ENCODE results near the gene PIP5K1B.

The PIP5K1B gene

GRCh38 chr9:68876273-68876672 lies 171.2 kb downstream of the PIP5K1B start:
- no peak for TF ChIP-seq CTCF (IDR thresholded peaks at IDR 0.05; ENCODE audit: control insufficient read depth, insufficient read depth, low read depth, low read length, missing control alignments)
- H3K4me3 ChIP-seq (ENCODE audit: control insufficient read depth, low read depth, low read length): no peak overlapping the region
- DNase-seq (ENCODE audit: low read depth): no peak

- DNase-seq (ENCODE audit: low read depth): no peak
- no peak for TF ChIP-seq CTCF (IDR thresholded peaks at IDR 0.05; ENCODE audit: control insufficient read depth, insufficient read depth, low read depth, low read length, missing control alignments)
- H3K4me3 ChIP-seq (ENCODE audit: control insufficient read depth, low read depth, low read length): no peak overlapping the region
These were observed 171.6 kb downstream of the PIP5K1B start for GRCh38 chr9:68876681-68877080.

GRCh38 chr9:68877219-68877618 lies 172.2 kb downstream of the PIP5K1B start:
- no peak for TF ChIP-seq CTCF (IDR thresholded peaks at IDR 0.05; ENCODE audit: control insufficient read depth, insufficient read depth, low read depth, low read length, missing control alignments)
- no peak for DNase-seq (ENCODE audit: low read depth)

GRCh38 chr9:68878450-68878849 lies 173.4 kb downstream of the PIP5K1B start:
- no peak for TF ChIP-seq CTCF (IDR thresholded peaks at IDR 0.05; ENCODE audit: control insufficient read depth, insufficient read depth, low read depth, low read length, missing control alignments)
- H3K4me3 ChIP-seq (ENCODE audit: control insufficient read depth, low read depth, low read length): no peak overlapping the region

More at GRCh38 chr9:68877219-68877618, 172.2 kb downstream of the PIP5K1B start:
- no peak overlapping the region for H3K4me3 ChIP-seq (ENCODE audit: control insufficient read depth, low read depth, low read length)

GRCh38 chr9:68883224-68883623 lies 178.2 kb downstream of the PIP5K1B start:
- TF ChIP-seq CTCF (IDR thresholded peaks at IDR 0.05; ENCODE audit: control insufficient read depth, insufficient read depth, low read depth, low read length, missing control alignments): no peak
- no peak overlapping the region for H3K4me3 ChIP-seq (ENCODE audit: control insufficient read depth, low read depth, low read length)
- DNase-seq (ENCODE audit: low read depth): no peak

More at GRCh38 chr9:68878450-68878849, 173.4 kb downstream of the PIP5K1B start:
- no peak for DNase-seq (ENCODE audit: low read depth)

- no peak for DNase-seq (ENCODE audit: low read depth)
These were observed 182.2 kb downstream of the PIP5K1B start for GRCh38 chr9:68887232-68887631.

More at GRCh38 chr9:68887232-68887631, 182.2 kb downstream of the PIP5K1B start:
- H3K4me3 ChIP-seq (ENCODE audit: control insufficient read depth, low read depth, low read length): no peak overlapping the region
- no peak for TF ChIP-seq CTCF (IDR thresholded peaks at IDR 0.05; ENCODE audit: control insufficient read depth, insufficient read depth, low read depth, low read length, missing control alignments)

Measured in AG09309 (cell line).